HG03097 (cell line): Measurements from ENCODE around the gene ATP2C2.
"Not testable (repeated sequence)": the region's sequence is repeated elsewhere in the genome, so short reads cannot be mapped to it uniquely, and the experiment has no call there.

ENCODE experiments used
- ATAC-seq: cut with Tn5 transposase; IDR thresholded peaks from one replicate; pipeline ENCODE4 v1.9.1; 2021; ENCODE audit not compliant: unreplicated experiment, low FRiP score

ATP2C2 gene, protein sequence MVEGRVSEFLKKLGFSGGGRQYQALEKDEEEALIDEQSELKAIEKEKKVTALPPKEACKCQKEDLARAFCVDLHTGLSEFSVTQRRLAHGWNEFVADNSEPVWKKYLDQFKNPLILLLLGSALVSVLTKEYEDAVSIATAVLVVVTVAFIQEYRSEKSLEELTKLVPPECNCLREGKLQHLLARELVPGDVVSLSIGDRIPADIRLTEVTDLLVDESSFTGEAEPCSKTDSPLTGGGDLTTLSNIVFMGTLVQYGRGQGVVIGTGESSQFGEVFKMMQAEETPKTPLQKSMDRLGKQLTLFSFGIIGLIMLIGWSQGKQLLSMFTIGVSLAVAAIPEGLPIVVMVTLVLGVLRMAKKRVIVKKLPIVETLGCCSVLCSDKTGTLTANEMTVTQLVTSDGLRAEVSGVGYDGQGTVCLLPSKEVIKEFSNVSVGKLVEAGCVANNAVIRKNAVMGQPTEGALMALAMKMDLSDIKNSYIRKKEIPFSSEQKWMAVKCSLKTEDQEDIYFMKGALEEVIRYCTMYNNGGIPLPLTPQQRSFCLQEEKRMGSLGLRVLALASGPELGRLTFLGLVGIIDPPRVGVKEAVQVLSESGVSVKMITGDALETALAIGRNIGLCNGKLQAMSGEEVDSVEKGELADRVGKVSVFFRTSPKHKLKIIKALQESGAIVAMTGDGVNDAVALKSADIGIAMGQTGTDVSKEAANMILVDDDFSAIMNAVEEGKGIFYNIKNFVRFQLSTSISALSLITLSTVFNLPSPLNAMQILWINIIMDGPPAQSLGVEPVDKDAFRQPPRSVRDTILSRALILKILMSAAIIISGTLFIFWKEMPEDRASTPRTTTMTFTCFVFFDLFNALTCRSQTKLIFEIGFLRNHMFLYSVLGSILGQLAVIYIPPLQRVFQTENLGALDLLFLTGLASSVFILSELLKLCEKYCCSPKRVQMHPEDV

DNA sequence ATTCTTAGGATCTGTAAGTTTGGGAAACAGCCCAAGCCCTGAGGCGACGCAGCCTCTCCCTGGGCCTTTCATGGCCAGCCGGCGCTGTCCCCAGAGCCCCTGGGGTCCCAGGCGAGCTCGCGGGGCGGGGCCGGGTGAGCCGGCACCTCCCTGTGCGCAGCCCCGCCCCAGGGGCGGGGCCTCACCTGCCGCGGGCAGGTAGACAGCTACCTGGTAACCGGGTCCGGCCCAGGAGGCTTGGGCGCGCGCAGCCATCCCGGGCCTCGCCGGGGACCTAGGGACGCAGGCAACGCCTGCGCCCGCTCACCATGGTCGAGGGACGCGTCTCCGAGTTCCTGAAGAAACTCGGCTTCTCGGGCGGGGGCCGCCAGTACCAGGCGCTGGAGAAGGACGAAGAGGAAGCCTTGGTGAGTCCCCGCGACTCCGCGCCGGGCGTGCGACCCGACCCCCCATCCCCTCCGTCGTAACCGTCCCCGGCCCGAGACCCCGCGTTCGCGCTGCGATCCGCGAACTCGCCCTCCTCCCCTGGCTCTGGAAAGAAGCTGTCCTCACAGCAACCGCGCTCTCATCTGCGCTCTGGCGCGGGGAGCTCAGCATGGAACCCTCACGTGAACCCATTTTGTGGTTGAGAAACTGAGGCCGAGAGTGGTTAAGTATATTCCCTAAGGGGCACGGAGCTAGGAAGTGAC lies at the start of gene ATP2C2:
Gene ATP2C2 (plus strand): TSS at position 231 of the 689 bp plus-strand sequence. CDS start 78 bp downstream, at position 309.
- no peak for ATAC-seq

DNA sequence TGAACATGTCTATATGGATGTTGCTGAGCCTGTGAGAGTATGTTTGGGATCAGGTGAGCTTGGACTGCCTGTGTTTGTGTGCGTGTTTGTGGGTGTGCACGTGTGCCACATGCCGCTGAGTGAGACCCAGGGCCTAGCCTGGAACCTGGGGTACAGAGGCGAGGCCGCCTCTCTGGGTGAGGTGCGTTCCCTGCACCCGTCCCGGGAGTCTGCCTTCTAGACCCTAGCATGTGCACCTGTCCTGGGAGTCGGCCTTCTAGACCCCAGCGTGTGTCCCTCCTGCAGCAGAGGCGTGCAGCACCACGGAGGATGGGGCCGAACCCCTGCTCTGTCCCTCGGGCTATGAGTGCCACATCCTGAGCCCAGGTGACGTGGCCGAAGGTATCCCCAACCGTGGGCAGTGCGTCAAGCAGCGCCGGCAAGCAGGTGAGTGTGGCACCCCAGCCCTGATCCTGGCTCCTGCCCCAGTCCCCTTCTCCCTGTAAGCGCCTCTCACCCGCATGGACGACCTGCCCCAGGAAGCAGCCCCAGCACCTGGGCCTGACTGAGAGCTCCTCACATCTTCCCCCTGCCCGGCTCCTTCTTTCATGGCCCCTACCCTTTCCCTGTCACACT lies 49.1 kb upstream of the ATP2C2 start:
- ATAC-seq, result no peak

GRCh38 chr16:84320511-84320910 lies 47.8 kb upstream of the ATP2C2 start:
- ATAC-seq, result no peak

GRCh38 chr16:84321932-84322331 lies 46.4 kb upstream of the ATP2C2 start:
- no peak for ATAC-seq

DNA sequence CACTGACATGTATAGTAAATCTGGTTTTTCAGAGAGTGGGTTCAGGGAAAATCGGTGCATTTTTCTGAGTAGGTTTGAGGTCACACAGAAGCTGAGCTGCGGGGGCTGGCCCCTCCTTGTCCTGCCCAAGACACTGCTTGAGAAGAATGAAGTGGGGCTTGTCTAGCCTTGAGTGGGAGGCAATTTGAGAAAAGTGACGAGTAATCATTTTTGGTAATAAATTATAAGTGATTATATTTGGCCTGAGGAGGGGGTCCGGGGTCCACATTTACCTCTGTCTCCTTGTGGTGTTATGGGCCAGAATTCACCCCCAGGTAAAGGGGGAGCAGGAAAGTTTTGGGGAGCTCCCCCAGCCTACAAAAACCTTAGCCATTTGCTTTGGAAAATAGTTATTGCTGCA lies 45.6 kb upstream of the ATP2C2 start:
- ATAC-seq, result no peak

DNA sequence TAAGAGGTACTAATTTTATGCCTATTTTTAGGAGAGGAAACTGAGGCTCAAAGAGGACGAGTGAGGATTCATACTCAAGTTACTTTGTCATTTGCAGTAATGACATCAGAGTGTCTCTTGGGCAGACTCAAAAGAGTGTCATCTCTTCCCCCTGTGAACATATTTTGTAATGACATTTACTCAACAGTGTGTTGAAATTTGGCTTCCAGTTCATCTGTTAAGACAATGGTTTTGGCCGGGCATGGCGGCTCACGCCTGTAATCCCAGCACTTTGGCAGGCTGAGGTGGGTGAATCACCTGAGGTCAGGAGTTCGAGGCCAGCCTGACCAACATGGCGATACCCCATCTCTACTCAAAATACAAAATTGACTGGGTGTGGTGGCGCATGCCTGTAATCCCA lies 44.7 kb upstream of the ATP2C2 start:
- ATAC-seq, result no peak

DNA sequence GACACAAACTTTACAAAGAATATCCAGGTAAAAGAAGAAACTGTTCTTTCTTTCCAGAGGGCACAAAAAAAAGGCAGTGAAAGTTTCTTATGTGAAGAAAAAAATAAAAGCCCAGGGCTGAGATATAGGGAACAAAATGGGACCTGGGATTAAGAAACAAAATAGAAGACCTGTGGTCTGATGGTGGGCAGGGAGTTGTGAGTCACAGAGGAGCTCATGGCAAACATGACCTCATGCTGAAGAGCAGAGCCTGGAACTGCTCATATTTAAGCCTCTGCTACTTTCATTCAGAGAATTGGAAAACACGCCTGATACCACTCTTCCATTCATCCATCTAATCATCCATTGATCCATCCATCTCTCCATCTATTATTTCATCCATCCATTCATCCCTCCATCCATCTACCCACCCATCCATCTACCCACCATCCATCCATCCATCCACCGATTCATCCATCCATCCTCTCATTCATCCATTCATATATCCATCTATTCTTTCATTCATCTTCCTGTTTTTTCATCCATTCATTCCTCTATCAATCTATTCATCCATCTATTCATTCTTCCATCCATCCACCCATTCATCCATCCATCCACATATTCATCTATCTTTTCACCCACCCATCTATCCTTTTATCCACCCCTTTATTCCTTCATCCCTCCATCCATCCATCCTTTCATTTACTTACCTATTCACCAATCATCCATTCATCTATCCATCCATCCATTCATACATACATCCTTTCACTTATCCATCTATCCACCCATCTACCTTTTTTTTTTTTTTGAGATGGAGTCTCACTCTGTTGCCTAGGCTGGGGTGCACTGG lies 43.7 kb upstream of the ATP2C2 start:
- no peak for ATAC-seq

- no peak for ATAC-seq
These were observed 41.8 kb upstream of the ATP2C2 start for GRCh38 chr16:84326545-84326944.

- no peak for ATAC-seq
These were observed 40.3 kb upstream of the ATP2C2 start for GRCh38 chr16:84327926-84328505.

- no peak for ATAC-seq
These were observed 39.3 kb upstream of the ATP2C2 start for GRCh38 chr16:84329016-84329415.

- ATAC-seq, result no peak
These were observed 38.3 kb upstream of the ATP2C2 start for GRCh38 chr16:84329843-84330684.

GRCh38 chr16:84330685-84331050 lies 37.7 kb upstream of the ATP2C2 start:
- ATAC-seq, result no peak

DNA sequence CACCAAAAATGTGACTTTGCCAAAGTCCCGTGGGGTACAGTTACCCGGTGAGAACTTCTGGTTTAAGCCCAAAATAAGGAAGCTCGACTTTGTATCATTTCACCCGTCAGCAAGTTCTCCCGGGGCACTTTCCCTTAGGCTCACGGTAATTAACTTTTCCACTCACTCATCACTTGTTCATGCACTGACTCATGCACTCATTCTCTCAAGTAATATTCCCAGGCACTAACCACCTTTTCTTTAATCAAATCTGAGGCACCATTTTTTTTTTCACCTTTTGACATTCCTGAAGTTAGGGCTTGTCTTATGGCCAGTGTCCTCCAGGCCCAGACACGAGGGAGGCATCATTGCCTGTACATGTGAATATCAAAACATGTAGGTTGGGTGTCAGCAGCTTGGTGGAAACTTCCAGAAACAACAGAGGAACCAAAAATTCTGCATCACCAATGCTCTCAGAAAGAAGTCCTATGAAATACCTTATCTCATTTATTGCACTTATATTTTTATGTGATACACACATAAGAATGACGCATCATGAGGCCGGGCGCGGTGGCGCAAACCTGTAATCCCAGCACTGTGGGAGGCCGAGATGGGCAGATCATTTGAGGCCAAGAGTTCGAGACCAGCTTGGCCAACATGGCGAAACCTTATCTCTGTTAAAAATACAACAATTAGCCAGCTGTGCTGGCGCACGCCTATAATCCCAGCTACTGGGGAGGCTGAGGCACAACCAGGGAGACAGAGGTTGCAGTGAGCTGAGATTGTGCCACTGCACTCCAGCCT lies 36.1 kb upstream of the ATP2C2 start:
- no peak for ATAC-seq

- ATAC-seq, result no peak
These were observed 35.2 kb upstream of the ATP2C2 start for GRCh38 chr16:84332975-84333684.

GRCh38 chr16:84334058-84334457 lies 34.3 kb upstream of the ATP2C2 start:
- ATAC-seq, result no peak

DNA sequence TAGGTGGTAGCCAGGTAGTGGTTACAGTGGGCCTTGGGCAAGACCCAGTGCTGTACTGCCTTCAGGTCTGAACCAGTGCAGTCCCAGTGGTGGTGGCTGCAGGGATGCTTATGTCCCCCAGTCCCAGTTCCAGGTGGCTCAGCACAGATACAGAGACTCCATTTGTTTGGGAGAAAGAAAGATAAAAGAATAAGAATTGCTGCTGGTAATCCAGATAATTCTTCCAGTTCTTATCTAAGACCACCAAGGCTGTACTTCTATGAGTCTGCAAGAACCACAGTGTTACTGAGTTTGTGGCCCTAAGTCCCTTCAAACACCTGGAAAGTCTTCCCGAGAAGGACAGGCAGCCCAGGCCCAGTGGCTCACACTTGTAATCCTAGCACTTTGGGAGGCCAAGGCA lies 33.9 kb upstream of the ATP2C2 start:
- ATAC-seq, result no peak

- ATAC-seq, result not testable (repeated sequence)
These were observed 31.1 kb upstream of the ATP2C2 start for GRCh38 chr16:84337236-84337635.
